ENCODE results near the gene SMCO2. TPM values are rescaled to one million over a fixed set of nuclear protein-coding genes. Genes with fewer than 3 reads are reported as not detected.

The SMCO2 gene
- total and polyA plus RNA-seq, 4 donors = 0.16 to 0.33 (median 0.31) TPM; not detected in 1

DNA sequence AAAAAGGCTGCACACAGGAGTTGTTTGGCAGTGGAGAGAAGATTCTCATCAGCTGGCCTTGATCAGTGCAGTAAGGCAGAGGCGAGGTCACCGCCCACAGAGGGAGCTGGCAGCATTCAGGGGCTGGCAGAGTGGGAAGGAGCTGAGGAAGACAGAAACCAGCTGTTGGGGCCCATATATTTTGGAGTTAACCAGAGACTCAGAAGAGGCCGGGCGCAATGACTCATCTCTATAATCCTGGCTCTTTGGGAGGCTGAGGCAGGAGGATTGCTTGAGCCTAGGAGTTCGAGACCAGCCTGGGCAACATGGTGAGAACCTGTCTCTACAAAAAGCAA lies 17.7 kb downstream of the SMCO2 start:
- 59 to 71% methylated on average over 5 of the region's 5 CpGs for WGBS, 2 donors
- ATAC-seq (ENCODE audit: insufficient read depth, low FRiP score) (no peak), DNase-seq (peak; percentile 79 to 92 (median 88))
- peak overlapping the region in 1 of 2 donors; percentile 43 for H3K9ac ChIP-seq (ENCODE audit: insufficient read depth in 1 of 2, low read length in 2 of 2)
- TF ChIP-seq, protein P1, sequence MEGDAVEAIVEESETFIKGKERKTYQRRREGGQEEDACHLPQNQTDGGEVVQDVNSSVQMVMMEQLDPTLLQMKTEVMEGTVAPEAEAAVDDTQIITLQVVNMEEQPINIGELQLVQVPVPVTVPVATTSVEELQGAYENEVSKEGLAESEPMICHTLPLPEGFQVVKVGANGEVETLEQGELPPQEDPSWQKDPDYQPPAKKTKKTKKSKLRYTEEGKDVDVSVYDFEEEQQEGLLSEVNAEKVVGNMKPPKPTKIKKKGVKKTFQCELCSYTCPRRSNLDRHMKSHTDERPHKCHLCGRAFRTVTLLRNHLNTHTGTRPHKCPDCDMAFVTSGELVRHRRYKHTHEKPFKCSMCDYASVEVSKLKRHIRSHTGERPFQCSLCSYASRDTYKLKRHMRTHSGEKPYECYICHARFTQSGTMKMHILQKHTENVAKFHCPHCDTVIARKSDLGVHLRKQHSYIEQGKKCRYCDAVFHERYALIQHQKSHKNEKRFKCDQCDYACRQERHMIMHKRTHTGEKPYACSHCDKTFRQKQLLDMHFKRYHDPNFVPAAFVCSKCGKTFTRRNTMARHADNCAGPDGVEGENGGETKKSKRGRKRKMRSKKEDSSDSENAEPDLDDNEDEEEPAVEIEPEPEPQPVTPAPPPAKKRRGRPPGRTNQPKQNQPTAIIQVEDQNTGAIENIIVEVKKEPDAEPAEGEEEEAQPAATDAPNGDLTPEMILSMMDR (IDR thresholded peaks at IDR 0.05; ENCODE audit: control extremely low read depth, extremely low read depth) = no peak
- no peak overlapping the region for H3K4me3 ChIP-seq
- no peaks in the 10 kb centered on the region for H3K27me3 ChIP-seq (ENCODE audit: control insufficient read depth in 3 of 3, insufficient read depth in 3 of 3, low read length in 2 of 3)
- H3K36me3 ChIP-seq (ENCODE audit: control insufficient read depth in 4 of 4, insufficient read depth in 4 of 4, low read length in 4 of 4) = no peaks in the 10 kb centered on the region
- no peak overlapping the region for H3K27ac ChIP-seq (ENCODE audit: low read depth in 1 of 2, low read length in 1 of 2)
- no peaks in the 10 kb centered on the region for H3K9me3 ChIP-seq (ENCODE audit: control insufficient read depth in 4 of 4, insufficient read depth in 3 of 4, low read length in 3 of 4)
- H3K4me1 ChIP-seq (ENCODE audit: control insufficient read depth in 5 of 5, insufficient read depth in 5 of 5, low read length in 5 of 5) = peaks cover 0 to 26% (median 7%) of the 10 kb centered on the region in 5 donors

DNA sequence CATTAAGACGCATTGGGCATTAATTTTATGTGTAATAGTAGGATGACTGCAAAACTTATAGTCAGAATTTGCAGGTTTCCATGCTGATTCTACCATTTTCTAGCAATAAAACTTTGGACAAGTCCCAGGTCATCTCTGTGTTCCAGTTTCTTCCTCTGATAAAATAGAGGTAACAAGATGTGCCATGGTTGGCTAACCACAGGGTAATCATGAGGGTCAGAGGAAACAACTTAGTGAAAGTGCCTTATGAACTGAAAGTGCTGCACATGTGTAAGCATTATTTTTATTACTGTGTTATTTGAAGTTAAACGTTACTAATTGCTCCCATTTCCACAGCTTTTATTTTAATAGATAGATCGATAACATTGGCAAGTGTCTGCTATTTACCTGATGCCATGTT lies 21.1 kb downstream of the SMCO2 start:
- H3K4me1 ChIP-seq (ENCODE audit: control insufficient read depth in 5 of 5, insufficient read depth in 5 of 5, low read length in 5 of 5) = peaks cover 0 to 11% (median 0%) of the 10 kb centered on the region in 5 donors
- H3K9me3 ChIP-seq (ENCODE audit: control insufficient read depth in 4 of 4, insufficient read depth in 3 of 4, low read length in 3 of 4) = no peaks in the 10 kb centered on the region
- no peak for DNase-seq
- H3K9ac ChIP-seq (ENCODE audit: insufficient read depth in 1 of 2, low read length in 2 of 2) = no peak overlapping the region
- 89 to 91% methylated on average over 3 of the region's 3 CpGs for WGBS, 2 donors
- H3K4me3 ChIP-seq = no peak overlapping the region
- TF ChIP-seq, protein P1 (IDR thresholded peaks at IDR 0.05; ENCODE audit: control extremely low read depth, extremely low read depth) = no peak
- H3K27me3 ChIP-seq (ENCODE audit: control insufficient read depth in 3 of 3, insufficient read depth in 3 of 3, low read length in 2 of 3) = no peaks in the 10 kb centered on the region
- no peaks in the 10 kb centered on the region for H3K36me3 ChIP-seq (ENCODE audit: control insufficient read depth in 4 of 4, insufficient read depth in 4 of 4, low read length in 4 of 4)
- ATAC-seq (ENCODE audit: insufficient read depth, low FRiP score) = no peak
- H3K27ac ChIP-seq (ENCODE audit: low read depth in 1 of 2, low read length in 1 of 2) = no peak overlapping the region

DNA sequence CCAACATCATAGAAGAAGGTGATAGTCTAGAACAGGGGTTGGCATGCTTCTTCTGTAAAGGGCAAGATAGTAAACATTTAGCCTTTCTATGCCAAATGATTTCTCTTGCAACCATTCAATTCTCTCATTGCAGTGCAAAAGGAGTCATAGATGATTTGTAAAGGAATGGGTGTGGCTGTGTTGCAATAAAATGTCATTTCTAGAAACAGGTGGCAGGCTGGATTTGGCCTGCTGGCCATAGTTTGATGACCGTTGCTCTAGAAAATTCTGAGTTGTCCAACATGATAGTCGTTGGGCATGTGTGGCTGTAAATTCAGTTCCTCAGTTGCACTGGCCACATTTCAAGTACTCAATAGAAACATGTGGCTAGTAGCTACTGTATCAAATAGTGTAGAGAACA lies 21.7 kb downstream of the SMCO2 start:
- Histone ChIP-seq H3K4me3 (no peak overlapping the region), H3K36me3 (ENCODE audit: control insufficient read depth in 4 of 4, insufficient read depth in 4 of 4, low read length in 4 of 4) (no peaks in the 10 kb centered on the region), H3K4me1 (ENCODE audit: control insufficient read depth in 5 of 5, insufficient read depth in 5 of 5, low read length in 5 of 5) (peaks cover 0 to 7% (median 0%) of the 10 kb centered on the region in 5 donors), H3K27ac (ENCODE audit: low read depth in 1 of 2, low read length in 1 of 2) (no peak overlapping the region), H3K9me3 (ENCODE audit: control insufficient read depth in 4 of 4, insufficient read depth in 3 of 4, low read length in 3 of 4) (no peaks in the 10 kb centered on the region), H3K9ac (ENCODE audit: insufficient read depth in 1 of 2, low read length in 2 of 2) (no peak overlapping the region), H3K27me3 (ENCODE audit: control insufficient read depth in 3 of 3, insufficient read depth in 3 of 3, low read length in 2 of 3) (no peaks in the 10 kb centered on the region)
- WGBS, 2 donors = 83 to 86% methylated on average over 2 of the region's 2 CpGs
- TF ChIP-seq, protein P1 (IDR thresholded peaks at IDR 0.05; ENCODE audit: control extremely low read depth, extremely low read depth) = no peak
- no peak for DNase-seq
- ATAC-seq (ENCODE audit: insufficient read depth, low FRiP score) = no peak

DNA sequence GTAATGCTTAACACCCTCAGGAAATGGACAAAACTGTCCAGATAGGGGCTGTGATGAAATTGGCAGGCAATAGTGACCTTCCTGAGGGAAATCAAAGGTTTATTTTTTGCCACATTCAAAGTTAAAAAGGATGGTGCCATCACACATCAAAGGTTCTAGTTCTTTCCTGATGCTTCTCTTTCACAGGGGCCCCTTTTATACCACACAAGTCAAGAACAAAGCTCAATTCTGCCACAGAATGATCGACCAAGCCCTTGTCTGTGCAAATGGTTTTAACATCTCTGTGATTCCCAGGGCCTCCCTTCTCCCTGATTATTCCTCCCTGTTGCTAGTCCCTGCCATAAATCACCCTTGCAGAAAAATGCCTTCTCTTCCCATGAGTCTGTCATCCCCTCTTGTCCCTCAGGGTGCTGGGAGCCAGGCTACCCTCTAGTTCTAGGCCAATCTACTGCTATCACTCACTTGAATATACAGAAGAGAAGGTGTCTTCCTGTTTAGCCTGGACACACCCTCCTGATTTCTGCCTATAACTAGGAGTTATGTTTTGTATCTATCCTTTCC lies 22.7 kb downstream of the SMCO2 start:
- no peaks in the 10 kb centered on the region for H3K36me3 ChIP-seq (ENCODE audit: control insufficient read depth in 4 of 4, insufficient read depth in 4 of 4, low read length in 4 of 4)
- H3K4me1 ChIP-seq (ENCODE audit: control insufficient read depth in 5 of 5, insufficient read depth in 5 of 5, low read length in 5 of 5) = peaks cover 0 to 5% (median 0%) of the 10 kb centered on the region in 5 donors
- WGBS, 2 donors = 63 to 83% methylated on average over 1 of the region's 1 CpG
- no peaks in the 10 kb centered on the region for H3K27me3 ChIP-seq (ENCODE audit: control insufficient read depth in 3 of 3, insufficient read depth in 3 of 3, low read length in 2 of 3)
- H3K4me3 ChIP-seq = no peak overlapping the region
- H3K27ac ChIP-seq (ENCODE audit: low read depth in 1 of 2, low read length in 1 of 2) = no peak overlapping the region
- H3K9ac ChIP-seq (ENCODE audit: insufficient read depth in 1 of 2, low read length in 2 of 2) = no peak overlapping the region
- DNase-seq (no peak), ATAC-seq (ENCODE audit: insufficient read depth, low FRiP score) (no peak)
- H3K9me3 ChIP-seq (ENCODE audit: control insufficient read depth in 4 of 4, insufficient read depth in 3 of 4, low read length in 3 of 4) = no peaks in the 10 kb centered on the region
- TF ChIP-seq, protein P1 (IDR thresholded peaks at IDR 0.05; ENCODE audit: control extremely low read depth, extremely low read depth) = no peak

Data from lung (tissue), 12 donors.